Activated CD4-positive, alpha-beta T cell treated with anti-CD3 and anti-CD28 coated beads, Interleukin-2, amount 50 U/mL, for 48 hours (primary cell): ENCODE results near the gene HOTAIR.

Experiments used
- DNase-seq, 2 experiments: peaks; one replicate each; pipeline ENCODE4 v3.0.0-alpha.2; 2020

The HOTAIR gene

GRCh38 chr12:53984901-53985691 lies 10.3 kb upstream of the HOTAIR start, which contains the start of gene HOXC10:
Gene HOXC10, plus strand, starts transcription at chr12:53985146. Its CDS starts 114 bp downstream, at chr12:53985260.
- peak; percentile 88 to 90 for DNase-seq

- DNase-seq = no peak
Measured at GRCh38 chr12:53983950-53984572, 9.3 kb upstream of the HOTAIR start.

- DNase-seq = no peak
Measured at GRCh38 chr12:53983568-53983949, 8.8 kb upstream of the HOTAIR start.

GRCh38 chr12:53982648-53983567 lies 8.2 kb upstream of the HOTAIR start:
- no peak for DNase-seq

GRCh38 chr12:53981634-53982565 lies 7.1 kb upstream of the HOTAIR start:
- DNase-seq = no peak

GRCh38 chr12:53980802-53981496 lies 6.2 kb upstream of the HOTAIR start:
- no peak for DNase-seq

GRCh38 chr12:53980104-53980801 lies 5.5 kb upstream of the HOTAIR start:
- DNase-seq = no peak

- DNase-seq = no peak
Measured at GRCh38 chr12:53978477-53979356, 4.0 kb upstream of the HOTAIR start.

GRCh38 chr12:53977596-53978445 lies 3.1 kb upstream of the HOTAIR start:
- no peak for DNase-seq

- DNase-seq = no peak
Measured at GRCh38 chr12:53976823-53977595, 2.3 kb upstream of the HOTAIR start.

GRCh38 chr12:53976172-53976822 lies 1.5 kb upstream of the HOTAIR start:
- DNase-seq = no peak

- no peak for DNase-seq
Measured at GRCh38 chr12:53975479-53976152, 862 bp upstream of the HOTAIR start.

GRCh38 chr12:53975064-53975471 lies 314 bp upstream of the HOTAIR start:
- no peak for DNase-seq

- DNase-seq = no peak
Measured at GRCh38 chr12:53973236-53974042, 1.3 kb downstream of the HOTAIR start.

GRCh38 chr12:53972722-53973235 lies 2.0 kb downstream of the HOTAIR start, which contains the start of gene HOXC11:
Gene HOXC11, plus strand, starts transcription at chr12:53973126. Its CDS starts 116 bp downstream, at chr12:53973242.
- no peak for DNase-seq
